Adrenal gland (tissue), 12 donors: ENCODE data around the gene ASB14. TPM values are rescaled to one million over a fixed set of nuclear protein-coding genes. Genes with fewer than 3 reads are reported as not detected.

Experiments used
- DNase-seq, 7 donors: peaks; one replicate each; pipeline ENCODE4 v3.0.0-alpha.2; 2019 to 2020
- H3K27ac ChIP-seq, 5 donors: fragments of 200-600 bp; sonication (generic) in 4 of 5; 1 replicate in 3 of 5; 2 replicates in 2 of 5; pipeline versions ENCODE4 v1.5.1 to v1.8.0; 2016 to 2020; ENCODE audit warnings: mild to moderate bottlenecking in 1 of 5
- H3K27me3 ChIP-seq: fragments of 200-600 bp; 2 replicates; pipeline ENCODE4 v1.8.0; 2021
- H3K36me3 ChIP-seq, 2 donors: fragments of 200-600 bp; replicated peaks in 1 of 2; 1 replicate in 1 of 2; 2 replicates in 1 of 2; pipeline versions ENCODE4 v1.5.1 to v1.8.0; 2018 to 2022
- H3K4me1 ChIP-seq, 2 donors: fragments of 200-600 bp; replicated peaks in 1 of 2; 1 replicate in 1 of 2; 2 replicates in 1 of 2; pipeline versions ENCODE4 v1.5.1 to v1.8.0; 2018 to 2021
- H3K4me3 ChIP-seq, 4 donors: fragments of 200-600 bp; sonication (generic) in 3 of 4; one replicate each; pipeline ENCODE4 v1.5.1; 2016 to 2018
- H3K9me3 ChIP-seq, 3 donors: fragments of 200-600 bp; sonication (generic) in 1 of 3; replicated peaks in 1 of 3; 1 replicate in 2 of 3; 2 replicates in 1 of 3; pipeline versions ENCODE4 v1.5.1 to v1.8.0; 2016 to 2021
- CTCF ChIP-seq, 6 experiments: fragments of 450-650 bp in 4 of 6; fragments of 200-600 bp in 2 of 6; sonication (generic) in 1 of 6; IDR thresholded peaks; 1 replicate in 5 of 6; 2 replicates in 1 of 6; pipeline versions ENCODE4 v1.5.1 to v1.8.0; 2016 to 2021; ENCODE audit warnings: antibody characterized with exemption in 6 of 6, mild to moderate bottlenecking in 2 of 6, moderate library complexity in 1 of 6
- POLR2A ChIP-seq, 2 donors: fragments of 450-650 bp; IDR thresholded peaks; one replicate each; pipeline ENCODE4 v1.6.1; 2017; ENCODE audit warnings: antibody characterized with exemption in 2 of 2, mild to moderate bottlenecking in 2 of 2, moderate library complexity in 1 of 2
- WGBS, 4 donors: extraction: QIAGEN DNeasy Blood & Tissue Kit in 2 of 4; methylation state at CpG; one replicate each; pipeline versions ENCODE4 v1.1.5 to v1.1.7; 2013 to 2017; 5-methylcytosine and 5-hydroxymethylcytosine counted together
- intact Hi-C, 2 donors: fragments of 100-400 bp; cut with DNase I; formaldehyde crosslinking; loops; one replicate each; pipeline versions ENCODE4 v1.14.1 to v1.15.0; 2022 to 2023
- polyA plus RNA-seq, 3 donors: library from polyadenylated mRNA; stranded (reverse); fragments of 200-250 nt in 2 of 3; fragments of 350-450 nt in 1 of 3; fragmentation: Illumina TruSeq in 1 of 3; extraction: RNeasy Lipid Tissue Mini Kit (QIAGEN cat#74804) in 1 of 3; gene quantifications; one replicate each; pipeline ENCODE4 v1.2.3, GENCODE V29; 2013 to 2014
- total RNA-seq, 9 donors: library from RNA; depleted of rRNA in 4 of 9; stranded (reverse); fragments of >200 nt in 4 of 9; fragments of 120-200 nt in 1 of 9; fragmentation: NEBNext Ultra II Directional in 1 of 9; extraction: Animal tissue kit (Norgen Biotek cat#: 25700) in 1 of 9; gene quantifications; one replicate each; pipeline versions ENCODE4 v1.1.0 to v1.2.4, GENCODE V29; 2013 to 2023
- donor health status: healthy with polysubstance abuse.
- donor health status: Bipolar disorder and iron deficiency.
- donor health status: DM: yes; HTN: yes; CAD: no.
- donor health status: DM: no; HTN: no; CAD: no.
- donor health status: DM: no; HTN: no; CAD: no.
- donor health status: DM: yes; HTN: yes; CAD: no.

The ASB14 gene
- total and polyA plus RNA-seq, 12 donors, result 0.17 TPM; not detected in 11

GRCh38 chr3:57257678-57258077 lies 34.8 kb downstream of the ASB14 start:
- Histone ChIP-seq H3K27me3 (no peaks in the 10 kb centered on the region), H3K4me3 (no peak overlapping the region), H3K4me1 (peaks cover 0 to 3% of the 10 kb centered on the region in 2 donors), H3K9me3 (no peaks in the 10 kb centered on the region), H3K36me3 (peaks cover 0 to 56% of the 10 kb centered on the region in 2 donors), H3K27ac (no peak overlapping the region)
- no peak for DNase-seq
- intact Hi-C loops, result no loop called here
- TF ChIP-seq CTCF (IDR thresholded peaks at IDR 0.05), result no peak
- TF ChIP-seq POLR2A (IDR thresholded peaks at IDR 0.05), result no peak

GRCh38 chr3:57256844-57257243 lies 35.6 kb downstream of the ASB14 start:
- Histone ChIP-seq H3K27ac (no peak overlapping the region), H3K4me1 (peaks cover 0 to 11% of the 10 kb centered on the region in 2 donors), H3K27me3 (no peaks in the 10 kb centered on the region), H3K9me3 (no peaks in the 10 kb centered on the region), H3K36me3 (peaks cover 0 to 53% of the 10 kb centered on the region in 2 donors), H3K4me3 (no peak overlapping the region)
- WGBS, 4 donors, result 83 to 88% (median 85%) methylated on average over 3 of the region's 3 CpGs
- intact Hi-C loops, result no loop called here
- no peak for TF ChIP-seq POLR2A (IDR thresholded peaks at IDR 0.05)
- no peak for TF ChIP-seq CTCF (IDR thresholded peaks at IDR 0.05)
- no peak for DNase-seq

GRCh38 chr3:57252404-57252803 lies 40.1 kb downstream of the ASB14 start:
- peak in 1 of 7 donors; percentile 10 for DNase-seq
- H3K36me3 ChIP-seq, result peaks cover 0 to 21% of the 10 kb centered on the region in 2 donors
- H3K9me3 ChIP-seq, result no peaks in the 10 kb centered on the region
- intact Hi-C loops, result no loop called here
- no peak overlapping the region for H3K27ac ChIP-seq
- peaks cover 0 to 13% of the 10 kb centered on the region in 2 donors for H3K4me1 ChIP-seq
- 31 to 50% (median 46%) methylated on average over 1 of the region's 1 CpG for WGBS, 4 donors
- no peak overlapping the region for H3K4me3 ChIP-seq
- TF ChIP-seq CTCF (IDR thresholded peaks at IDR 0.05) (no peak), POLR2A (IDR thresholded peaks at IDR 0.05) (no peak)
- H3K27me3 ChIP-seq, result no peaks in the 10 kb centered on the region

- intact Hi-C loops, result no loop called here
- Histone ChIP-seq H3K9me3 (no peaks in the 10 kb centered on the region), H3K27ac (no peak overlapping the region), H3K4me1 (no peaks in the 10 kb centered on the region), H3K36me3 (peaks cover 0 to 63% of the 10 kb centered on the region in 2 donors), H3K4me3 (no peak overlapping the region), H3K27me3 (no peaks in the 10 kb centered on the region)
- 86 to 93% (median 89%) methylated on average over 2 of the region's 2 CpGs for WGBS, 4 donors
- no peak for DNase-seq
- no peak for TF ChIP-seq CTCF (IDR thresholded peaks at IDR 0.05)
- TF ChIP-seq POLR2A (IDR thresholded peaks at IDR 0.05), result no peak
Observed at GRCh38 chr3:57244946-57245345, 47.5 kb downstream of the ASB14 start.
